PC-3 (cell line): ENCODE data around the gene IFITM5.

Experiments used
- EZH2 ChIP-seq: fragments of 300-600 bp; sonication (generic); IDR thresholded peaks from one replicate; pipeline ENCODE4 v1.6.1; 2017; ENCODE audit warnings: antibody characterized with exemption, mild to moderate bottlenecking, low read length; ENCODE audit not compliant: unreplicated experiment
- EZH2phosphoT487 ChIP-seq: fragments of 300-600 bp; sonication (generic); IDR thresholded peaks from 2 replicates; pipeline ENCODE4 v1.6.1; 2018; ENCODE audit warnings: mild to moderate bottlenecking, antibody characterized with exemption, low read length, borderline replicate concordance
- TF ChIP-seq, protein P1 (sequence below): fragments of 300-600 bp; sonication (generic); conservative IDR thresholded peaks from 2 replicates; pipeline ENCODE4 v1.5.1; 2017; ENCODE audit warnings: antibody characterized with exemption, low read depth, mild to moderate bottlenecking, low read length

DNA sequence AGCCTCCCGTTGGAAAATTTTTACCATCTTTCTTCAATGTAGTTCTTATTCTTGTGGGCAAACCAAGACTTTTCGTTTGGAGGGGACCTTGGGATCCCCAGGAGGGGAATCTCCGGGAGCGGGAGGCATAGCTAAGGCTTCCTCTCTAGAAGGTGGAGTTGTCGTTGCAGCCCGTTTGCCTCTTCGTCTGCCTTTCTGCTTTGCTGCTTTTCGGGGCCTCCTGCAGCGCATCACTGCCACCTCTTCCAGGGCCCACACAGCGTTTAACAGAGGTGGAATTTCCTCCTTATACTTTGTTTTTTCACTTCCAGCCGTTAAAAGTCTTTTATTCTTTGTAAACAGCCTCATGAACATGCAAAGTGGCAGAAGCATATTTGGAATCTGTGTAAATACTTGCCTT, 24.8 kb upstream of the IFITM5 start:
- TF ChIP-seq, protein P1, sequence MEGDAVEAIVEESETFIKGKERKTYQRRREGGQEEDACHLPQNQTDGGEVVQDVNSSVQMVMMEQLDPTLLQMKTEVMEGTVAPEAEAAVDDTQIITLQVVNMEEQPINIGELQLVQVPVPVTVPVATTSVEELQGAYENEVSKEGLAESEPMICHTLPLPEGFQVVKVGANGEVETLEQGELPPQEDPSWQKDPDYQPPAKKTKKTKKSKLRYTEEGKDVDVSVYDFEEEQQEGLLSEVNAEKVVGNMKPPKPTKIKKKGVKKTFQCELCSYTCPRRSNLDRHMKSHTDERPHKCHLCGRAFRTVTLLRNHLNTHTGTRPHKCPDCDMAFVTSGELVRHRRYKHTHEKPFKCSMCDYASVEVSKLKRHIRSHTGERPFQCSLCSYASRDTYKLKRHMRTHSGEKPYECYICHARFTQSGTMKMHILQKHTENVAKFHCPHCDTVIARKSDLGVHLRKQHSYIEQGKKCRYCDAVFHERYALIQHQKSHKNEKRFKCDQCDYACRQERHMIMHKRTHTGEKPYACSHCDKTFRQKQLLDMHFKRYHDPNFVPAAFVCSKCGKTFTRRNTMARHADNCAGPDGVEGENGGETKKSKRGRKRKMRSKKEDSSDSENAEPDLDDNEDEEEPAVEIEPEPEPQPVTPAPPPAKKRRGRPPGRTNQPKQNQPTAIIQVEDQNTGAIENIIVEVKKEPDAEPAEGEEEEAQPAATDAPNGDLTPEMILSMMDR, result no peak
- no peak for TF ChIP-seq EZH2phosphoT487
- no peak for TF ChIP-seq EZH2
